Mesendoderm (in vitro differentiated cells): Measurements from ENCODE around the gene PLCB4.

Experiments
- DNase-seq: peaks from one replicate; pipeline ENCODE4 v3.0.0; 2013
- H2AK5ac ChIP-seq: 2 replicates; pipeline ENCODE4 v1.6.1; 2013; ENCODE audit warnings: low read length, inconsistent platforms
- H2BK120ac ChIP-seq: 2 replicates; pipeline ENCODE4 v1.6.1; 2013; ENCODE audit warnings: low read depth, mild to moderate bottlenecking, low read length, moderate library complexity, mixed read lengths
- H2BK15ac ChIP-seq: replicated peaks from 2 replicates; pipeline ENCODE4 v1.6.1; 2013; ENCODE audit warnings: low read depth, mild to moderate bottlenecking, moderate library complexity
- H2BK5ac ChIP-seq: 2 replicates; pipeline ENCODE4 v1.6.1; 2013; ENCODE audit warnings: low read length, inconsistent platforms
- H3K18ac ChIP-seq: 2 replicates; pipeline ENCODE4 v1.6.1; 2013; ENCODE audit warnings: mild to moderate bottlenecking, low read length, mixed read lengths
- H3K23ac ChIP-seq: one replicate; pipeline ENCODE4 v1.6.1; 2013; ENCODE audit warnings: low read length
- H3K27ac ChIP-seq: 2 replicates; pipeline ENCODE4 v1.5.1; 2013; ENCODE audit warnings: low read depth, mild to moderate bottlenecking, inconsistent platforms, low read length, moderate library complexity
- H3K27me3 ChIP-seq: 2 replicates; pipeline ENCODE4 v1.6.1; 2013; ENCODE audit warnings: low read length, control low read depth, mild to moderate bottlenecking, inconsistent platforms; ENCODE audit not compliant: insufficient read depth, poor library complexity
- H3K36me3 ChIP-seq: 2 replicates; pipeline ENCODE4 v1.6.1; 2013; ENCODE audit warnings: low read length, inconsistent platforms; ENCODE audit not compliant: control insufficient read depth, insufficient read depth
- H3K4ac ChIP-seq: one replicate; pipeline ENCODE4 v1.6.1; 2013; ENCODE audit warnings: low read depth, mild to moderate bottlenecking, low read length, moderate library complexity
- H3K4me1 ChIP-seq: 2 replicates; pipeline ENCODE4 v1.6.1; 2013; ENCODE audit warnings: low read depth, low read length, inconsistent platforms; ENCODE audit not compliant: control insufficient read depth
- H3K4me2 ChIP-seq: 2 replicates; pipeline ENCODE4 v1.6.1; 2013; ENCODE audit warnings: low read length
- H3K4me3 ChIP-seq: 2 replicates; pipeline ENCODE4 v1.5.1; 2013; ENCODE audit warnings: mild to moderate bottlenecking, low read length
- H3K56ac ChIP-seq: one replicate; pipeline ENCODE4 v1.6.1; 2013; ENCODE audit warnings: low read length
- H3K79me1 ChIP-seq: 2 replicates; pipeline ENCODE4 v1.6.1; 2013; ENCODE audit warnings: low read length, inconsistent platforms
- H3K79me2 ChIP-seq: 2 replicates; pipeline ENCODE4 v1.6.1; 2013; ENCODE audit warnings: mild to moderate bottlenecking, low read length; ENCODE audit not compliant: control insufficient read depth, insufficient read depth
- H3K9ac ChIP-seq: 2 replicates; pipeline ENCODE4 v1.6.1; 2013; ENCODE audit warnings: low read length, inconsistent platforms
- H4K5ac ChIP-seq: one replicate; pipeline ENCODE4 v1.6.1; 2013; ENCODE audit warnings: low read length
- H4K8ac ChIP-seq: one replicate; pipeline ENCODE4 v1.6.1; 2013; ENCODE audit warnings: low read depth, mild to moderate bottlenecking, control low read depth, low read length, moderate library complexity
- WGBS: extraction: QIAGEN DNeasy Blood & Tissue Kit; methylation state at CpG from one replicate; pipeline ENCODE4 v1.1.7; 2013; ENCODE audit warnings: low lambda C conversion rate, missing lambda C conversion rate; ENCODE audit not compliant: insufficient coverage; ENCODE audit errors: extremely low coverage; 5-methylcytosine and 5-hydroxymethylcytosine counted together

PLCB4 gene

DNA sequence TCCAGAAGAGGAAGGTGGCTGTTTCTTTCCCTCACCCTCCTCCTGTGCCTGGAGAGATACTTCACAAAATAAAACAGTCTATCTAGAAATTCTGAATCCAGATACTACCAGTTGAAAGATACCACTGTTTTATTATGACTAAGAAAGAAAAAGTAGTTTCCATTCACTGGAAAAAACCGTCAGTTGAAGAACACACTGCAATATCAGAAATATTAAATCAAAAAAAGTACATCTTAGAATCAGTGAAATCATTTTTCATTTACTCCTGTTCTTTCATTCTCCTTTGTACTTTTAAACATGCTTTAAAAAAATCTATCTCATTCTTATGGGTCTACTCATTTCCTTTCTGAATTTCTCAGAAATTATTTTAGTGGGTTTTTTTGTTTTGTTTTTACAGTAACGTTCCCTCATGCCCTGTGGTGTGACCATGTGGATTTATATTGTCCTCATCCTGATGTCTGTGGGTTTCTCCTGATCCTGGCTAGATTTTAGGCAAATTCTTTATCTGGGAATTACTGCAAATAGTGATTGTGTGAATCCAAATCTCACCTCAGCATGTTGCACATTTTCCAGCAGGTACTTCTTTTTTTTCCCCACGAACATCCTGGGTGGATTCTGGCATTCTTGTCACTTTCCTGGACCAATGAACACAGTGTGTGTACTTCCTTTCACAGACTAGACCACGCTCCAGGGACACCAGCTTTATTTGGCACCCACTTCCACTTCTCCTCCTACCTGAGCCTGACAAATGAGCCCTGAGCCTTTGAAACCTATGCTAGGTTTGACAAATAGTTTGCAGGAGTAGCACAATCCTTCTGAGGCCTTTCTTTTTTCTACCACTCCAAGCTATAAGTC is 331.5 kb downstream of the PLCB4 start:
- no peak overlapping the region for H2BK120ac ChIP-seq
- H3K18ac ChIP-seq = no peak overlapping the region
- H3K27ac ChIP-seq = no peak overlapping the region
- H3K79me2 ChIP-seq = no peaks in the 10 kb centered on the region
- no peak overlapping the region for H3K4me2 ChIP-seq
- H2BK15ac ChIP-seq = no peak overlapping the region
- H4K5ac ChIP-seq = no peak overlapping the region
- no peak overlapping the region for H3K4me3 ChIP-seq
- H3K79me1 ChIP-seq = no peaks in the 10 kb centered on the region
- no peaks in the 10 kb centered on the region for H3K27me3 ChIP-seq
- DNase-seq = no peak
- H3K9ac ChIP-seq = no peak overlapping the region
- no peak overlapping the region for H3K23ac ChIP-seq
- no peak overlapping the region for H2BK5ac ChIP-seq
- H3K56ac ChIP-seq = no peak overlapping the region
- H3K4me1 ChIP-seq = no peaks in the 10 kb centered on the region
- no peak overlapping the region for H4K8ac ChIP-seq
- H3K36me3 ChIP-seq = no peaks in the 10 kb centered on the region
- no peak overlapping the region for H2AK5ac ChIP-seq
- no CpG with 5 or more reads among the region's 4 CpGs for WGBS
- H3K4ac ChIP-seq = no peak overlapping the region

DNA sequence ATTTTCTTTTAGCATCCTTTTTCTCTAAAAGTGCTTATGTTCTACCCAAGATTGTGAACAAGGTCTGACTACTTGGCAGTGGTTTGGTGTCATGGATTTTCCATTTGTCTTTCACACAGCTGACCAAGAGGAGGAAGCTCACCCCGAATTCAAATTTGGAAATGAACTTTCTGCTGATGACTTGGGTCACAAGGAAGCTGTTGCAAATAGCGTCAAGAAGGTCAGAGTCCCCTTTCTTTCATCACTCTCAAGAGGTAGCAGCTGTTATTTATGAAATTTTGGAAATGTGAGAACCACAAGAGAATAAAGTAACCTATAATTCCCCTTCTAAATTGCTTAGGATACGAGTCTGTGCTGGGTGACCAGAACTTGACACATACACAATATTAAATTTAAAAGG is 332.5 kb downstream of the PLCB4 start:
- Histone ChIP-seq H3K4me2 (no peak overlapping the region), H3K27ac (no peak overlapping the region), H2BK120ac (no peak overlapping the region), H2AK5ac (no peak overlapping the region), H3K4ac (no peak overlapping the region), H3K4me1 (no peaks in the 10 kb centered on the region), H3K36me3 (no peaks in the 10 kb centered on the region), H4K8ac (no peak overlapping the region), H2BK5ac (no peak overlapping the region), H3K56ac (no peak overlapping the region), H3K23ac (no peak overlapping the region), H3K79me1 (no peaks in the 10 kb centered on the region), H3K4me3 (no peak overlapping the region), H3K79me2 (no peaks in the 10 kb centered on the region), H4K5ac (no peak overlapping the region), H3K9ac (no peak overlapping the region), H2BK15ac (no peak overlapping the region), H3K27me3 (no peaks in the 10 kb centered on the region), H3K18ac (no peak overlapping the region)
- DNase-seq = no peak
- WGBS = no CpG with 5 or more reads among the region's 3 CpGs

DNA sequence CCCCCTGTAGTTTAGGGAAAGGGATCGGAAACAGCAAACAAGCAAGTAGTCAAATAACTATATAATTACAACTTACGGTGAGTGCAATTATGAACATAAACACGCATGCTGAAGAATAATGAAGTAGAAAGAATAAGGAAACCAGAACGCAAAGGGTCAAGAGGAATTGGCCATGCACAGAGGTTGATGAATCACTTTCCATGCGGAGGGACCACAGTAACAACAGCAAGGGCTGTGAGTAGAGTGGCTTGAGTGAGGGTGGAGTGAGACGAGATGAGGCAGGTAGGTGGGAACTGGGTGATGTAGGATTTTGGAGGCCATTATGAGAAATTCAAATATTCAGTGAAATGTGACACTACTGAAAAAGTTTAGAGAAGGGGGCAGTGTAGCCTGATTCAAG is 333.3 kb downstream of the PLCB4 start:
- Histone ChIP-seq H2BK120ac (no peak overlapping the region), H3K36me3 (no peaks in the 10 kb centered on the region), H2BK15ac (no peak overlapping the region), H3K4me1 (no peaks in the 10 kb centered on the region), H3K4ac (no peak overlapping the region), H2BK5ac (no peak overlapping the region), H3K9ac (no peak overlapping the region), H3K23ac (no peak overlapping the region), H3K79me2 (no peaks in the 10 kb centered on the region), H3K27ac (no peak overlapping the region), H3K4me3 (no peak overlapping the region), H4K8ac (no peak overlapping the region), H4K5ac (no peak overlapping the region), H2AK5ac (no peak overlapping the region), H3K18ac (no peak overlapping the region), H3K27me3 (no peaks in the 10 kb centered on the region), H3K79me1 (no peaks in the 10 kb centered on the region), H3K56ac (no peak overlapping the region), H3K4me2 (no peak overlapping the region)
- no CpG with 5 or more reads among the region's 6 CpGs for WGBS
- no peak for DNase-seq

DNA sequence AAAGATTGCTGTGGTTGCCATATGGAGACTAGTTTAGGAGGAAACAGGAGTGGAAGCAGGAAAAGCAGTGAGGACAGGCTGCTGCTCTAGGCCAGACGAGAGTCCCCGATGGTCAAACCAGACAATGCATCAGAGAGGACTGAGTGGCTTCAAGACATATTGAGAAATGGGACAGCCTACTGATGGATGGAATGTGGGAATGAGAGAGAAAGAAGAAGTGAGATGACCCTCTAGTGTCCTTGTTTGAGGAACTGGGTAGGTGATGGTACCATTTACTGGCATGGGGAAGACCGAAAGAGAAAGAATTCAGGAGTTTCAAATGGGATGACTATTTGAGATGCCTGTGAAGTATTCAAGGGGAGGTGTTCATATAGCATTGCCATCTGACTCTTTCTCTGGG is 333.7 kb downstream of the PLCB4 start:
- no peak overlapping the region for H3K23ac ChIP-seq
- no CpG with 5 or more reads among the region's 3 CpGs for WGBS
- H3K4me3 ChIP-seq = no peak overlapping the region
- no peaks in the 10 kb centered on the region for H3K4me1 ChIP-seq
- no peak overlapping the region for H2AK5ac ChIP-seq
- H3K36me3 ChIP-seq = no peaks in the 10 kb centered on the region
- H4K5ac ChIP-seq = no peak overlapping the region
- no peak overlapping the region for H3K18ac ChIP-seq
- no peak overlapping the region for H3K4ac ChIP-seq
- H2BK120ac ChIP-seq = no peak overlapping the region
- no peak overlapping the region for H3K4me2 ChIP-seq
- no peak overlapping the region for H3K9ac ChIP-seq
- no peak overlapping the region for H3K27ac ChIP-seq
- no peak overlapping the region for H2BK15ac ChIP-seq
- no peak overlapping the region for H3K56ac ChIP-seq
- no peaks in the 10 kb centered on the region for H3K79me2 ChIP-seq
- H4K8ac ChIP-seq = no peak overlapping the region
- H3K79me1 ChIP-seq = no peaks in the 10 kb centered on the region
- no peaks in the 10 kb centered on the region for H3K27me3 ChIP-seq
- DNase-seq = no peak
- no peak overlapping the region for H2BK5ac ChIP-seq

- no peaks in the 10 kb centered on the region for H3K4me1 ChIP-seq
- H3K4me2 ChIP-seq = no peak overlapping the region
- H3K27me3 ChIP-seq = no peaks in the 10 kb centered on the region
- H3K18ac ChIP-seq = no peak overlapping the region
- H4K5ac ChIP-seq = no peak overlapping the region
- no peak overlapping the region for H3K56ac ChIP-seq
- H3K36me3 ChIP-seq = no peaks in the 10 kb centered on the region
- no peak overlapping the region for H3K23ac ChIP-seq
- H3K79me2 ChIP-seq = no peaks in the 10 kb centered on the region
- H3K79me1 ChIP-seq = no peaks in the 10 kb centered on the region
- H4K8ac ChIP-seq = no peak overlapping the region
- H2BK120ac ChIP-seq = no peak overlapping the region
- no peak overlapping the region for H3K9ac ChIP-seq
- H3K27ac ChIP-seq = no peak overlapping the region
- H3K4ac ChIP-seq = no peak overlapping the region
- no peak overlapping the region for H3K4me3 ChIP-seq
- no peak overlapping the region for H2BK15ac ChIP-seq
- DNase-seq = no peak
- no peak overlapping the region for H2BK5ac ChIP-seq
- no peak overlapping the region for H2AK5ac ChIP-seq
These were observed 334.6 kb downstream of the PLCB4 start for GRCh38 chr20:9403448-9403847.
